GM12891 (cell line): ENCODE measurements around the gene RNF5.

Experiments used
- PAX5 ChIP-seq: IDR thresholded peaks from 2 replicates; pipeline ENCODE4 v1.6.1; 2011; ENCODE audit warnings: low read length, moderate library complexity, mild to moderate bottlenecking; ENCODE audit not compliant: insufficient read depth, severe bottlenecking
- POLR2A ChIP-seq: IDR thresholded peaks from 2 replicates; pipeline ENCODE4 v1.6.1; 2011; ENCODE audit warnings: low read depth, low read length, control low read depth
- POLR2AphosphoS5 ChIP-seq: IDR thresholded peaks from 2 replicates; pipeline ENCODE4 v1.6.1; 2011; ENCODE audit warnings: low read depth, low read length, control low read depth
- POU2F2 ChIP-seq: IDR thresholded peaks from 2 replicates; pipeline ENCODE4 v1.6.1; 2011; ENCODE audit warnings: low read depth, mild to moderate bottlenecking, control low read depth, low read length, moderate library complexity
- TAF1 ChIP-seq: IDR thresholded peaks from 2 replicates; pipeline ENCODE4 v1.6.1; 2011; ENCODE audit warnings: low read depth, low read length, control low read depth

- TF ChIP-seq POLR2A (no peak), POLR2AphosphoS5 (peak; percentile 53), PAX5 (no peak), TAF1 (no peak; the same call in 1 of the 2 replicates), POU2F2 (no peak)
Observed at GRCh38 chr6:32177183-32177787, 920 bp upstream of the RNF5 start.
